Natural killer cell (primary cell): ENCODE measurements around the gene UBXN11. TPM values are rescaled to one million over a fixed set of nuclear protein-coding genes. Genes with fewer than 3 reads are reported as not detected.

Experiments
- ATAC-seq, 3 donors: fragments of 150-1000 bp in 2 of 3; fragments of 200-7000 bp in 1 of 3; cut with Tn5 transposase; 1 replicate in 1 of 3; 2 replicates in 2 of 3; pipeline ENCODE4 v1.10.0; 2021; ENCODE audit warnings: mild to moderate bottlenecking in 2 of 3, moderate library complexity in 2 of 3
- DNase-seq, 2 donors: peaks; one replicate each; pipeline versions ENCODE4 v3.0.0 to v3.0.0-alpha.2; 2013 to 2021; ENCODE audit warnings: mixed read lengths in 1 of 2
- H3K27ac ChIP-seq: one replicate; pipeline ENCODE4 v1.5.1; 2013; ENCODE audit warnings: mild to moderate bottlenecking, low read length
- H3K27me3 ChIP-seq: one replicate; pipeline ENCODE4 v1.6.1; 2013; ENCODE audit warnings: low read length; ENCODE audit not compliant: control insufficient read depth, insufficient read depth
- H3K36me3 ChIP-seq: one replicate; pipeline ENCODE4 v1.6.1; 2013; ENCODE audit warnings: low read length; ENCODE audit not compliant: control insufficient read depth, insufficient read depth
- H3K4me1 ChIP-seq: one replicate; pipeline ENCODE4 v1.6.1; 2013; ENCODE audit warnings: low read length; ENCODE audit not compliant: control insufficient read depth, insufficient read depth
- H3K4me3 ChIP-seq: one replicate; pipeline ENCODE4 v1.5.1; 2013; ENCODE audit warnings: low read length
- H3K9me3 ChIP-seq: one replicate; pipeline ENCODE4 v1.6.1; 2013; ENCODE audit warnings: low read length; ENCODE audit not compliant: control insufficient read depth, insufficient read depth
- H3K27ac Mint-ChIP-seq, 2 donors: one replicate each; pipeline ENCODE4 v1.8.0; 2022; ENCODE audit warnings: mild to moderate bottlenecking in 2 of 2, mixed read lengths in 2 of 2, moderate library complexity in 1 of 2
- H3K27me3 Mint-ChIP-seq, 2 donors: one replicate each; pipeline ENCODE4 v1.8.0; 2022; ENCODE audit warnings: low read depth in 2 of 2, mixed read lengths in 2 of 2
- H3K36me3 Mint-ChIP-seq: one replicate; pipeline ENCODE4 v1.8.0; 2022; ENCODE audit warnings: mixed read lengths
- H3K4me1 Mint-ChIP-seq, 2 donors: one replicate each; pipeline ENCODE4 v1.8.0; 2022; ENCODE audit warnings: mixed read lengths in 2 of 2
- H3K4me3 Mint-ChIP-seq: one replicate; pipeline ENCODE4 v1.8.0; 2022; ENCODE audit warnings: mild to moderate bottlenecking, moderate library complexity, mixed read lengths
- H3K9me3 Mint-ChIP-seq, 2 donors: one replicate each; pipeline ENCODE4 v1.8.0; 2022; ENCODE audit warnings: mixed read lengths in 2 of 2
- CTCF ChIP-seq: fragments of 200-600 bp; IDR thresholded peaks from one replicate; pipeline ENCODE4 v1.8.0; 2022; ENCODE audit warnings: antibody characterized with exemption
- WGBS: methylation state at CpG from one replicate; pipeline ENCODE4 v1.1.7; 2013; ENCODE audit warnings: missing lambda C conversion rate; ENCODE audit not compliant: insufficient coverage; 5-methylcytosine and 5-hydroxymethylcytosine counted together
- intact Hi-C: fragments of 100-400 bp; cut with micrococcal nuclease; formaldehyde crosslinking; loops from one replicate; pipeline ENCODE4 v1.14.2; 2022
- total RNA-seq, 4 donors: library from RNA; stranded (reverse); fragments of 120-200 nt in 1 of 4; gene quantifications; one replicate each; pipeline versions ENCODE4 v1.2.3 to v1.2.4, GENCODE V29; 2013 to 2022

Gene UBXN11
- total RNA-seq, 3 donors from 2014 or later (not counting 1 experiment from before 2014, with no cell fraction given), result 22.7 to 32.0 (median 31.7) TPM

- no peak overlapping the region for H3K4me3 ChIP-seq
- no peaks in the 10 kb centered on the region for H3K27me3 ChIP-seq
- no peak overlapping the region for H3K4me3 Mint-ChIP-seq
- no peaks in the 10 kb centered on the region for H3K36me3 ChIP-seq
- no peak for TF ChIP-seq CTCF
- H3K36me3 Mint-ChIP-seq, result no peaks in the 10 kb centered on the region
- H3K27me3 Mint-ChIP-seq, result peaks cover 0 to 17% of the 10 kb centered on the region in 2 donors
- H3K4me1 ChIP-seq, result no peaks in the 10 kb centered on the region
- no peak for ATAC-seq
- no peak for DNase-seq
- intact Hi-C loops, result no loop called here
- H3K4me1 Mint-ChIP-seq, result peaks cover 0 to 7% of the 10 kb centered on the region in 2 donors
- H3K27ac Mint-ChIP-seq, result no peak overlapping the region
- no peaks in the 10 kb centered on the region for H3K9me3 Mint-ChIP-seq
- no peaks in the 10 kb centered on the region for H3K9me3 ChIP-seq
- 87% methylated on average over 15 of the region's 15 CpGs for WGBS
- H3K27ac ChIP-seq, result no peak overlapping the region
Observed at GRCh38 chr1:26345718-26346117, 39.3 kb upstream of the UBXN11 start.

- ATAC-seq, result no peak
- intact Hi-C loops, result no loop called here
- 89% methylated on average over 15 of the region's 15 CpGs for WGBS
Observed at GRCh38 chr1:26344147-26344920, 37.9 kb upstream of the UBXN11 start.

GRCh38 chr1:26340047-26340481 lies 33.6 kb upstream of the UBXN11 start:
- Histone ChIP-seq H3K36me3 (no peaks in the 10 kb centered on the region), H3K9me3 (no peaks in the 10 kb centered on the region), H3K27me3 (no peaks in the 10 kb centered on the region), H3K4me3 (no peak overlapping the region), H3K4me1 (peaks cover 20% of the 10 kb centered on the region), H3K27ac (no peak overlapping the region)
- H3K27ac Mint-ChIP-seq, result no peak overlapping the region
- peaks cover 10 to 29% of the 10 kb centered on the region in 2 donors for H3K4me1 Mint-ChIP-seq
- ATAC-seq (no peak), DNase-seq (no peak)
- intact Hi-C loops, result no loop called here
- no peaks in the 10 kb centered on the region for H3K36me3 Mint-ChIP-seq
- TF ChIP-seq CTCF, result no peak
- no peaks in the 10 kb centered on the region for H3K9me3 Mint-ChIP-seq
- WGBS, result 86% methylated on average over 4 of the region's 4 CpGs
- H3K4me3 Mint-ChIP-seq, result no peak overlapping the region
- H3K27me3 Mint-ChIP-seq, result peaks cover 0 to 10% of the 10 kb centered on the region in 2 donors

More at GRCh38 chr1:26344147-26344920, 37.9 kb upstream of the UBXN11 start:
- Mint-ChIP-seq H3K36me3 (no peaks in the 10 kb centered on the region), H3K27me3 (peaks cover 0 to 14% of the 10 kb centered on the region in 2 donors), H3K9me3 (no peaks in the 10 kb centered on the region), H3K4me3 (no peak overlapping the region), H3K4me1 (peaks cover 0 to 7% of the 10 kb centered on the region in 2 donors), H3K27ac (no peak overlapping the region)
- no peak overlapping the region for H3K4me3 ChIP-seq
- H3K27ac ChIP-seq, result no peak overlapping the region
- DNase-seq, result no peak
- H3K9me3 ChIP-seq, result no peaks in the 10 kb centered on the region
- no peaks in the 10 kb centered on the region for H3K36me3 ChIP-seq
- no peak for TF ChIP-seq CTCF
- H3K4me1 ChIP-seq, result no peaks in the 10 kb centered on the region
- no peaks in the 10 kb centered on the region for H3K27me3 ChIP-seq
